ENCODE results near the gene ESPNL.
A peak's percentile ranks its signal among the peaks of the same experiment; 100 is the strongest.

ESPNL gene

GRCh38 chr2:238140721-238141540, 40.8 kb downstream of the ESPNL start:
- no peak for DNase-seq (ENCODE audit: low read depth, low spot score)

GRCh38 chr2:238141541-238142318, 41.6 kb downstream of the ESPNL start:
- no peak for DNase-seq (ENCODE audit: low read depth, low spot score)

GRCh38 chr2:238142382-238143205, 42.5 kb downstream of the ESPNL start:
- DNase-seq (ENCODE audit: low read depth, low spot score), result no peak

GRCh38 chr2:238143239-238143951, 43.3 kb downstream of the ESPNL start:
- DNase-seq (ENCODE audit: low read depth, low spot score), result no peak

- no peak for DNase-seq (ENCODE audit: low read depth, low spot score)
Measured at GRCh38 chr2:238144262-238144661, 44.1 kb downstream of the ESPNL start.

- no peak for DNase-seq (ENCODE audit: low read depth, low spot score)
Measured at GRCh38 chr2:238145046-238145445, 44.9 kb downstream of the ESPNL start.

GRCh38 chr2:238145851-238146250, 45.7 kb downstream of the ESPNL start:
- no peak for DNase-seq (ENCODE audit: low read depth, low spot score)

- DNase-seq (ENCODE audit: low read depth, low spot score), result no peak
Measured at GRCh38 chr2:238146884-238147544, 46.9 kb downstream of the ESPNL start.

- DNase-seq (ENCODE audit: low read depth, low spot score), result no peak
Measured at GRCh38 chr2:238148981-238149380, 48.8 kb downstream of the ESPNL start.

GRCh38 chr2:238149841-238150572, 49.9 kb downstream of the ESPNL start:
- no peak for DNase-seq (ENCODE audit: low read depth, low spot score)

- no peak for DNase-seq (ENCODE audit: low read depth, low spot score)
Measured at GRCh38 chr2:238150686-238151085, 50.5 kb downstream of the ESPNL start.

- DNase-seq (ENCODE audit: low read depth, low spot score), result no peak
Measured at GRCh38 chr2:238151205-238151604, 51.1 kb downstream of the ESPNL start.

GRCh38 chr2:238151628-238152235, 51.6 kb downstream of the ESPNL start:
- DNase-seq (ENCODE audit: low read depth, low spot score), result peak; percentile 47

GRCh38 chr2:238152771-238153688, 52.9 kb downstream of the ESPNL start:
- DNase-seq (ENCODE audit: low read depth, low spot score), result no peak

GRCh38 chr2:238154570-238154969, 54.4 kb downstream of the ESPNL start:
- no peak for DNase-seq (ENCODE audit: low read depth, low spot score)

GRCh38 chr2:238155051-238155760, 55.1 kb downstream of the ESPNL start:
- no peak for DNase-seq (ENCODE audit: low read depth, low spot score)

- DNase-seq (ENCODE audit: low read depth, low spot score), result no peak
Measured at GRCh38 chr2:238155761-238156694, 55.9 kb downstream of the ESPNL start.

Data from ELF-1 (cell line).